ENCODE results near the gene ATAD5.

DNA sequence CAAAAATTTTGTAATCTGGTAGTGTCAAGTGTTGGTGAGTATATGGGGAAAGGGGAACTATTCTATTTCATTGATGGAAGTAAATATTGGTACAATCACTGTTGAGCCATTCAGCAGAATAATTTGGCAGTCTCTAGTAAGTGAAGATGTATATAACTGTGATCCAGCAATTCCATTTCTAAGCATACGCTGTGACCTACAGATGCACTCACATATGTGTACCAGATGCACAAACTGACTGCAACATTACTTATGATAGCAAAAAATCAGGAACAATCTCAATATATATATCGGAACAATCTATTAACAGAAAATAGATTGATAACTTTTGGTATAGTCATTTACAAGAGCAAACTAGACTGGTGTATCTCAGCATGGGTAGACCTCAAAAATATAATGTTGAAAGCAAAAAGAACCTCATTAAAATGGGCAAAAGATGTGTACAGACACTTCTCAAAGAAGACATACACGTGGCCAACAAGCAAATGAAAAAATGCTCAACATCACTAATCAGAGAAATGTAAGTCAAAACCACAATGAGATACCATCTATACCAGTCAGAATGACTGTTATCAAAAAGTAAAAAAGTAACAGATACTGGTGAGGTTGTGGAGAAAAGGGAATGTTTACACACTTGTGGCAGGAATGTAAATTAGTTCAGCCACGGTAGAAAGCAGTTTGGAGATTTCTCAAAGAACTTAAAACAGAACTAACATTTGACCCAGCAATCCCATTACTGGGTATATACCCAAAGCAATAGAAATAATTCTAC lies 110.7 kb downstream of the ATAD5 start:
- TF ChIP-seq POLR2A (IDR thresholded peaks at IDR 0.05) (no peak), EP300 (IDR thresholded peaks at IDR 0.05) (no peak)

All from stomach (tissue), 4 donors.